GM18526 (cell line): ENCODE measurements around the gene POLG2.

Source experiments
- POLR2A ChIP-seq: IDR thresholded peaks from 3 replicates; pipeline ENCODE4 v1.6.1; 2011; ENCODE audit not compliant: insufficient read length; ENCODE audit errors: extremely low read depth

Gene POLG2

DNA sequence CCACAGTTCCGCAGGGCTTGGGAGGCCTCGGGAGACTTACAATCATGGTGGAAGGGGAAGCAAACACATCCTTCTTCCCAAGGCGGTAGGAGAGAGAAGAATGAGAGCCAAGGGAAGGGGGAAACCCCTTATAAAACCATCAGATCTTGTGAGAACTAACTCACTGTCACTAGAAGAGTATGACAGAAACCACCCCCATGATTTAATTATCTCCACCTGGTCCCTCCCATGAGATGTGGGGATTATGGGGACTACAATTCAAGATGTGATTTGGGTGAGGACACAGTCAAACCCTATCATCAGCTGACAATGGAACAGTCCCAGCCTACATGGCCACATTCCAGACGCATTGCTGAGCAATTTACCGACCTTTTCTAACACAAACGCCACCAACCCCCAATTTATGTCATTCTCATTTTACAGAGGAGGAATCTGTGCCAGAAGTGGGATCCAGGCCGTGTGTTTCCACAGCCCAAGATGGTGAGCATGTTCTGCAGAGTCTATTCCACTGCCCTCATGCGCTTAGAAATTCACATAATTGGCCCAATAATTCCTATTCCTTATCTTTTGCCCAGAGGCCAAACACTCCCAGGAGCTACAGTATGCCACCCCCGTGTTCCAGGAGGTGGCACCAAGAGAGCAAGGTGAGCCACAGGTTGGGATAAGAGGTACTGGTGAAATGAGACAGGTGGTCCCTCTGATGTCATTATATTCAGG lies 30.7 kb downstream of the POLG2 start:
- no peak for TF ChIP-seq POLR2A

DNA sequence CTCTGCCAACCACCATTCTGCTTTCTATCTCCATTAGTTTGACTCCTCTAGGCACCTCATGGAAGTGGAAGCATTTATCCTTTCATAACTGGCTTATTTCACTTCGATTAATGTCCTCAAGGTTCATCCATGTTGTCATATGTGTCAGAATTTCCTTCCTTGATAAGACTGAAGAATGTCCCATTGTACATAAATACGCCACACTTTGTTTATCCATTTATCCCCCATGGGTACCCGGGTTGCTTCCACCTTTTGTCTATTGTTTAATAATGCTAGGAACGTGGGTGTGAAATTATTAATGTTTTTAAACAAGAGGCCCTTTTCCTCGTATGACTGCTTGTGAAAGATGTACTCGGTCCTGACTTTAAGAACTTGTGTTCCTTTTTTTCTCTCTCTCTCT lies 35.1 kb downstream of the POLG2 start:
- no peak for TF ChIP-seq POLR2A

DNA sequence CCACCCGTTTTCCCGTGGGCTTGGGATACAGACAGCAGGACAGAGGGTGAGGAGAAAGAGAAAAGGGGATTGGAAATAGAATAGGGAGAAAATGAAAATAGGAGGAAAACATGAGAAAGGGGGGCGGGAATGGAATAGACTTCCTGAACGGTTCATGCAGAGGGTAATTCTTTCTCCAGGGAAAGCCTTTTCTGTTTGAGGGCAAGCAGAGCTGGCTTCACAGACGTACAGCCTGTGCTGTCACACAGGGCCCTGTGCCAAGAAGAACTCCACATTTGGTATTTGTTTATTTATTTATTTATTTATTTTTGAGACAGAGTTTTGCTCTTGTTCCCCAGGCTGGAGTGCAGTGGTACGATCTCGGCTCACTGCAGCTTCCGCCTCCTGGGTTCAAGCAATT lies 35.9 kb downstream of the POLG2 start:
- TF ChIP-seq POLR2A, result no peak

DNA sequence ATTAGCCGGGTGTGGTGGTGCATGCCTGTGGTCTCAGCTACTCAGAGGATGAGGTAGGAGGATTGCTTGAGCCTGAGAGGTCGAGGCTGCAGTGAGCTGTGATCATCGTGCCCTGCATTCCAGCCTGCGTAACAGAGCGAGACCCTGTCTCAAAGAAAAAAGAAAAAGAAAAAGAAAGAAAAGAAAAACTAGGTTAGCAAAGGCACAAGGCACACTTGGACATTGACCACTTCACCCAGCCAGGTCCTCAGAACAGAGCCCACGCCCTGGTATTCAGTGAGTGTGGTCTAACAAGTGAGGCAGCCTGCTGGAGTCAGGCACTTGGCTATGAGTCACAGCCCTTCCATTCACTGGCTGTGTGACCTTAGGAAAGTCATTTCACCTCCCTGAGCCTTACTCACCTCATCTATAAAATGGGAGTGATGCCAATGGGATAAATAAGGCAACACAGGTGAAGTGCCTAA lies 37.5 kb downstream of the POLG2 start:
- no peak for TF ChIP-seq POLR2A

DNA sequence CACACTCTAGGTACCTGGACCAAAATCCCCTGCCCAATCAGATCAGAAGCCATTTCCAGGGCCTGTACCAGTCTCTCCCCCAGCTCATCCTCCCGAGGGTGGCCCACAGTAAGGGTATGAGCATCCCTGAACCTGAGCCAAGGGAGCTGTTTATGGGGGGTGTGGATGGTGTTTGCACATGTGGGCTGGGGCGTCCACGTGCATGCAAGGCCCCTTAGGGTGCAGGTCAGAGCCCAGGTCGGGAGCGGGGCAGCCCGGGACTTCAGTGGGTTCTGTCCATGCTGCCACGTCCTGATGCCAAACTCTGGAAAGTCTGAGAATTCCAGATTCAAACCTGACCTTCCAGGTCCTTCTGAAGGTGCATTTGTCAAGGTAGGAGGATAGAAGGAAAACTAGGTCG lies 38.1 kb downstream of the POLG2 start:
- no peak for TF ChIP-seq POLR2A

DNA sequence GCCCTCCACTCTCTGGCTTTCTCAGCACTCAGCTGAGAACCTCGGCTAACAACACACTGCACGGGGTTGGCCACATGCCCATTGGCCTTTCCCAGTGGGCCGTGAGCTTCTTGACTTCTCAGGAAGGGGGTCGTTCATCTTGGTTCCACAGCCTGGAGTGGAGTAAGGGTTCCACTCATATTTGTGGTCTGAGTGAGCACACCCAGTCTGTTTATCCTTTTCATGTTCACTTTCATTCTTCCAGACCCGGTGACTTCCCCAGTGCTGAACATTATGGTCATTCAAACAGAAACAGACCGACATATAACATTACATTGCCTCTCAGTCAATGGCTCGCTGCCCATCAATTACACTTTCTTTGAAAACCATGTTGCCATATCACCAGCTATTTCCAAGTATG lies 39.7 kb downstream of the POLG2 start:
- TF ChIP-seq POLR2A, result no peak

DNA sequence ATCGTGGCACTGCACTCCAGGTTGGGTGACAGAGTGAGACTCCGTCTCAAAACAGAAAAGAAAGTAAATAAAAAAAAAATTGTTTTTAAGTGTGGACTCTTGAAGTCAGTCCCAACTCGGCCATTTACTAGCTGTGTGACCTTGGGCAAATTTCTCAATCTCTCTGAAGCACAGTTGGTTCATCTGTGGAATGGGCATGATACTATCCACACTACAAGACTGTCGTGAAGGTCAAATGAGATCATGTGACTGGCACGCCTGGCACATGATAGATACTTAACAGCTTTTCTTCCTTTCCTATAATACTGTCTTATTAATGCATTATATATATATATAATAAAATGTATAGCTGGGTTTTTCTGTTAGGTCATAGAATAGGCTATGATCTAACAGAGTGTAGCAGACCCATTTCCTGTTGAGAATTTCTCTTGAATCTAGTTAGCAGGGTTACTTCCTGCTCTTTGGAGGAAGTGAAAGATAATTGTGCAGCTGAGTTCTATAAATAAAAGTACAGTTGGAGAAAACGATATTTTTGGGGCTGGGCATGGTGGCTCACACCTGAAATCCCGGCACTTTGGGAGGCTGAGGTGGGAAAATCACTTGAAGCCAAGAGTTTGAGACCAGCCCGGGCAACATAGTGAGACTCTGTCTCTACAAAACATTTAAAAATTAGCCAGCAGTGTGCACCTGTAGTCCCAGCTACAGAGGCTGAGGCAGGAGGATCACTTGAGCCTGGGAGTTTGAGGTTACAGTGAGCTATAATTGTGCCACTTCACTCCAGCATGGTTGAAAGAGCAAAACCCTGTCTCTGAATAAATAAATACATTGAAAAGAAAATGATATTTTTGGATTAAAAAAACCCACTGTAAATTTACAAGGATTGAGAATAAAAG lies 40.6 kb downstream of the POLG2 start:
- TF ChIP-seq POLR2A, result no peak

DNA sequence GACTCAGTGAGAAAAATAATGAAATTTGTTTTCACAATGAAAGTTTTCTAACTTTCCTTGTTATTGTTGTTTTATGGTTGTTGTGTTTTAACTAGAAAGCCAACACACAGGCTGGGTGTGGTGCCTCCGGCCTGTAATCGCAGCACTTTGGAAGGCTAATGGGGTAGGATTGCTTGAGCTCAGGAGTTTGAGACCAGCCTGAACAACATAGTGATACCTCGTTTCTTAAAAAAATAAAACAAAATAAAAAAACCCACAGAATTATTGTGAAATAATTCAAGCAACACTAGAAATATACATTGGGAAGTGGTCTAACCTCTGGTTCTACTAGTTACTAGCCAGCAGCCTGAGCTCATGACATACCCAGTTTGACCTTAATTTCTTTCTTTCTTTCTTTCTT lies 47.3 kb downstream of the POLG2 start:
- TF ChIP-seq POLR2A, result no peak

DNA sequence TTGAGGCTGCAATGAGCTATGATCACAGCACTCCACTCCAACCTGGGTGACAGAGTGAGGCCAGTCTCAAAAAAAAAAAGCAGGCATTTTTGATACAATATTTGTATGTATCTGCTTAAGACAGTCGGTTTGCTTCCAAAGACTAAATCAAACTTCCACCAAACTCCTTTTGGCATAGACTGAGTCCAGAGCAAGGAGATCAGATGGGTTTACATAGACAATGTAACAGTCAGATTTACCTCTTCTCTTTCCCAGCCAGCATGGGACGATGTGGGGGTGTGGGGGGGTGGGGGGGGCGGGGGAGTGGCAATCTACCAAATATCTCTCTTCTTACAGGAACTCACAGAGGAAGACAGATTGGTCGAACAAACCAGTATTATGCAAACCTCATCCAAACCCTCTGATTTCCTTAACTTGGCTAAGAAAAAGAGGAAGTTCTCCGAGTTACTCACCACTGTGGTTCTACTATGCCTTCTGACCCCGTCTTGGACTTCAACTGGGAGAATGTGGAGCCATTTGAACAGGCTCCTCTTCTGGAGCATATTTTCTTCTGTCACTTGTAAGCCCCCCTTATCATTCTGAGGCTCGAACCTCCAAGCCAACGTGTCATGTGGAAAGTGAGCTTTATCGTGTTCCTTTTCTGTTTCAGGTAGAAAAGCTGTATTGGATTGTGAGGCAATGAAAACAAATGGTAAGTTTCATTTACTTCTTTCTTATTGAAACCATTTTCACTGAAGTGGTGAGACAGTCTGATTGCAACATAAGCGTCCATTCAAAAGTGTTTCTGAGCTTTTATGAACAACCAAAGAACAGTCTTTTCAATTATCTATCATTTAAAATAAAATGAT lies 48.0 kb downstream of the POLG2 start, which contains the start of gene MILR1:
Gene MILR1 (plus strand): TSS at position 451 of the 848 bp plus-strand sequence. CDS start 54 bp downstream, at position 505.
- TF ChIP-seq POLR2A, result no peak

DNA sequence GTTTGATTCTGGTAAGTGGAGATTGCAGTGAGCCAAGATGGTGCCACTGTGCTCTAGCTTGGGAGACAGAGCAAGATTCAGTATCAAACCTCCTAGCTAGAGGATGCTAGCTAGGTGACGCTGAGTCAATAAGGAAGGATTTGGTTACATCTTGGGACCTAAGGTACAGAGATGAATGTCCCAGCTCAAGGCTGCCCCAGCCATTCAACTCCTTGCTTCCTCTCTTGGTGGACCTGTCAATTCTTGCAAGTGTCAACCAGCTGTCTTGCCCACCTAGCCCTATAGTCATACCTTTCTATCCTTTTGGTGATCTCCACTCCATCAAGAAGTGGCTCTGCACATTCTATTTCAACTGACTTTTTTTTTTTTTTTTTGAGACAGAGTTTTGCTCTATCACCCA lies 49.3 kb downstream of the POLG2 start:
- no peak for TF ChIP-seq POLR2A

DNA sequence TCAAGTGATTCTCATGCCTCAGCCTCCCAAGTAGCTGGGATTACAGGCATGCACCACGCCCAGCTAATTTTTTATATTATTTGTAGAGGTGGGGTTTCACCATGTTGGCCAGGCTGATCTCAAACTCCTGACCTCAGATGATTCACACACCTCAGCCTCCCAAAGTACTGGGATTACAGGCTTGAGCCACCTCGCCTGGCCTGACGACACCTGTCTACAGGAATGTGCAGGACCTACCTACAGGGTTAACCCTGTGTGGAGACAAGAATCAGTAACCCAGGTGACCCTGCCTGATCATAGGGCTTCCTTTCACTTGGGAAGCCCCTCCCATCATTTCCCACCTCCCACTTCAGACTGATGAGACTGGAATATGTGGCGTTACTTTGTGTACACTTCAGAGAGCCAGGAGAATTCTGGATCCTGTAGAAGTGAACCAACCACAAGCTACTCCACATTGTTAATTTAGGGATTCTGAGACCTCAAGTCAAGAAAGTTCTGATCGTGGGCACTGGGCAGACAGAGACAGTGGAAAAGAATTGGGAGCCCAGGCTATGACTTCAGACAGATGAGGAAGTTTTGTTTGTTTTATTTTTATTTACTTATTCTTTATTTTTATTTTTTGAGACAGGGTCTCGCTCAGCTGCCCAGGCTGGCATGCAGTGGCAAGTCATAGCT lies 53.6 kb downstream of the POLG2 start:
- no peak for TF ChIP-seq POLR2A

DNA sequence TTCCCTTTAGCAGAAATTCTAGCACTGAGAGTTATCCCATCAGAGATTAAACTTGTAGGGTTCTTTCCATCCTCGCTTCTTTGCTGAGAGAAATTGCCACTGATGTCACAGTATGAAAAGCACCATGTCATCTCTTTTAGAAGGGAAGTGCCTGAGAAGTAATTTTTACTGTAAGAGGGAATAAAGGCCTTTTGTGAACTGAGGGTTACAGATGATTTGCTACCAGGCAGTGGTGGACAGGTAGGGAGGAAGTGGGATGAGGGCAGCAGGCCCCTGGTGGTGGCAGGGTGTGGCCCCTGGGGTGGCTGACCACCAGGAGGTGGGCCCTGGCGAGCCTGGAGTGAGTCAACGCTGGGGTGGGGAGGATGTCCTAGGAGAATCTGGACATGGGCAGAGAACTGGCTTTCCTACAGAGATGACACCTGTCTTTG lies 54.3 kb downstream of the POLG2 start:
- no peak for TF ChIP-seq POLR2A

DNA sequence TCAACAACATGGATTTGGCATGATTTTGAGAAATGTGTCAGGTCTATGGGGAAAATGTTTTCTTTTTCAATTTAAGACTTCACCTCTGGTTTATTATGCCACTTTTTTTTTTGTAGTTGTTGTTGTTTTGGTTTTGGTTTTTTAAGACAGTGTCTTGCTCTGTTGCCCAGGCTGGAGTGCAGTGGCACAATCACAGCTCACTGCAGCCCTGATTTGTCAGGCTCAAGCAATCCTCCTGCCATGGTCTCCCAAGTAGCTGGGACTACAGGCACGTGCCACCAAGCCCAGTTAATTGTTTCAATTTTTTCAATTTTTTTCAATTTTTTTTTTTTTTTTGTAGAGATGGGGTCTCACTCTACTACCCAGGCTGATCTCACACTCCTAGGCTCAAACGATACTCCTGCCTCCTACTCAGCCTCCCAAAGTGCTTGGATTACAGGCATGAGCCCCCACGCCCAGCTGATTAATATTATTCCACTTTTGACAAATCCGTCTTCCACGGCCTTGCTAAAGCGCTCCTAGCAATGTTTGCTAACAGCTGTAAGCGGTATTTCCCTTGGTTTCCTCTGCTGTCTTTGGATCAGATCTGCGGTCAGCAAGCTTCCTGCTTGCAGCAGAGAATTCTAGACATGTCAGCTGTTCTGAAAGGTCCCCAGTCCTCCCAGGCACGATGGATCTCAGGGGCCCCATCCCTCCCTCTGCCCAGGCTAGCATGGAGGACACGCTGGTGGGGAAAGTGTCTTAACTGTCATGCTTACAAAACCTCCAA lies 54.9 kb downstream of the POLG2 start:
- TF ChIP-seq POLR2A, result no peak

DNA sequence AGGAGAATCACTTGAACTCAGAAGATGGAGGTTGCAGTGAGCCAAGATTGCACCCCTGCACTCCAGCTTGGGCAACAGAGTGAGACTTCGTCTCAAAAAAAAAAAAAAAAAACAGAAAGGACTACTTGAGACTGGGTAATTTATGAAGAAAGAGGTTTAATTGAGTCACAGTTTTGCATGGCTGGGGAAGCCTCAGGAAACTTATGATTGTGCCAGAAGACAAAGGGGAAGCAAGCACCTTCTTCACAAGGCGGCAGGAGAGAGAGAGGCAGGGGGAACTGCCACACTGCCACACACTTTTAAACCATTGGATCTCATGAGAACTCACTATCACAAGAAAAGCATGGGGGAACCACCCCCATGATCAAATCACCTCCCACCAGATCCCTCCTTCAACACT lies 56.9 kb downstream of the POLG2 start:
- no peak for TF ChIP-seq POLR2A

DNA sequence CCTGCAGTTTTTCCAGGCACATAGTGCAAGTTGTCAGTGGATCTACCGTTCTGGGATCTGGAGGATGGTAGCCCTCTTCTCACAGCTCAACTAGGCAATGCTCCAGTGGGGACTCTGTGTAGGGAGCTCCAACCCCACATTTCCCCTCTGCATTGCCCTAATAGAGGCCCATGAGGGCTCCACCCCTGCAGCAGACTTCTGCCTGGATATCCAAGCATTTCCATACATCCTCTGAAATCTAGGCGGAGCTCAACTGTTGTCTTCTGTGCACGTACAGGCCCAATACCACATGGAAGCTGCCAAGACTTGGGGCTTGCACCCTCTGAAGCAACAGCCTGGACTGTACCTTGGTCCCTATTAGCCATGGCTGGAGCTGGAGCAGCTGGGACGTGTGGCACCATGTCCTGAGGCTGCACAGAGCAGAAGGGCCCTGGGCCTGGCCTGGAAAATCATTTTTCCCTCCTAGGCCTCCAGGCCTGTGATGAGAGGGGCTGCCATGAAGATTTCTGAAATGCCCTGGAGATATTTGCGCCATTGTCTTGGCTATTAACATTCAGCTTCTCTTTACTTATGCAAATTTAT lies 58.8 kb downstream of the POLG2 start:
- TF ChIP-seq POLR2A, result no peak
